Suppressor macrophage treated with lipopolysaccharide for 4 hours (primary cell): ENCODE results near the gene SHE.
A peak's percentile ranks its signal among the peaks of the same experiment; 100 is the strongest.
"Not testable (repeated sequence)": the region's sequence is repeated elsewhere in the genome, so short reads cannot be mapped to it uniquely, and the experiment has no call there.

Source experiments
- DNase-seq: peaks from one replicate; pipeline ENCODE4 v3.0.0-alpha.2; 2020

SHE gene

DNA sequence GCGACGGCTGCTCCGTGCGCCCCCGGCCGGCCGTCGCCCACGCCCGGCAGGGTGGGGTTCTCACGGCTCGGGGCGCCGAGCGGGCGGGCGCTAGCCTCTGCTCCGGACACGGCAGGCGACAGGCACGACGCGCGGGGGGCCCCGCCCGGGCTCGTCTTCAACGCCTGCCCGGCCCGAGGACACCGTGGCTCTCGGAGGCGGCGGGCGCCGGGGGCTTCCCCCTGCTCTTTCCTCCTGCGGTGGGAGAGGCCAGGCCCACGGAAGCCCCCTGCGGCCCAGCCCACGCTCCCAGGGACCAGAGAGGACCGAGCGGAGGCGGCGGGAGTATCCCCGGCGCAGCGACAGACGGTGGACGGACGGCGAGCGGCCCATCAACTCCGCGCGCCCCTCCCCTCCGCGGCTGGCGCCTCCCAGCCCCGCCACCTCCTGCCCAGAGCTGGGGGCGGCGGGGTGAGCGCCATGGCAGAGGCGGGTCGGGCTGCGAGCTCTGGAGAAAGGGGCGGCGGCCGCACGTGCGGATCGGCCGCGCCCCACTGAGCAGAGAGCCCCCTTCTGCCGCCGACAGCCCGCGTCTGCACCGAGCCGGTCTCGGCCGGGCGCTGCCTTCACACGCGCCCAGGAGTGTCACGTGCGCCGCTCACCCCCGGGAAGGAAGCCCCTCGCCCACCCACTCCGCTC, at the start of gene SHE, which contains the start of gene TDRD10:
TSS of gene SHE (minus strand) at position 347 of the 678 bp plus-strand sequence. CDS start 386 bp downstream, outside the sequence.
TSS of gene TDRD10 (plus strand) at position 154 of the 678 bp plus-strand sequence. CDS start 4,685 bp downstream, outside the sequence.
- DNase-seq: no peak

DNA sequence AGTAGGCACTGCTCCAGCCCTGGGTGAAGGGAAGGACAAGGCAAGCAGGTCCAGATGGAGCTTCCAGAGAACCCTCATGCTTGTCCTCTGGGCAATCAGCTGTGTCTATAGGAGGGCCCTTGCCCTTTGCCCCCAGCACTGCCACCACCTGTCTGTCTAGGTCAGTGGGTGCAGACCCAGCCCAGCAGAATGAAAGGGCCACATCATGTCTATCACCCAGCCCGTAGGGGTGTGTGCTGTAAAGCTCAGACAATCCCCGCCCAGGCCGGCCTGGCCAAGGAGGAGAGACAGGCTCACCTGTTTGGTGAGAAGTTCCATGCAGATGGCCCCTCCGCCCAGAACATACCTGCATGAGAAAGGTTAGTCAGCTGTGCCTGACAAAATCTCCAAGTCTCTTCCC, 49.3 kb upstream of the SHE start:
- no peak for DNase-seq

DNA sequence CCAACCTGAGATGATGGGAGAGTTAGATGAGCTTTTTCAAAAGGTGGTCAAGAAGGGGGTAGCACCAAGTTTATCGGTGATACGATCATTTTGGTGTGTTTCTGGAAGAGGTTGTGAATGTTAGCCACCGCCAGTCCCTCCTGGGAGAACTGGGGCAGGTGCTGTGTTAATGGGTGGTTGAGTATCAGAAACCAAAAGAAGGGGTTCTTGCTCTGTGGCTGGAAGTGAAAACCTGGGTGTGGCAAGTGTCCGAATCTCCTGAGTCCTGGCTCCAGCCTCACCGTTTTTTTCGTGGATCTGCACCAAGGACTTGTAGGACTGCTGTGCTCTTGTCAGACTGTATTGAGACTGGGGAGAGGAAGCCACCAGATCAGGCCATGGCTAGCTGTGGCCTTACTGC, 48.4 kb upstream of the SHE start:
- DNase-seq: no peak

DNA sequence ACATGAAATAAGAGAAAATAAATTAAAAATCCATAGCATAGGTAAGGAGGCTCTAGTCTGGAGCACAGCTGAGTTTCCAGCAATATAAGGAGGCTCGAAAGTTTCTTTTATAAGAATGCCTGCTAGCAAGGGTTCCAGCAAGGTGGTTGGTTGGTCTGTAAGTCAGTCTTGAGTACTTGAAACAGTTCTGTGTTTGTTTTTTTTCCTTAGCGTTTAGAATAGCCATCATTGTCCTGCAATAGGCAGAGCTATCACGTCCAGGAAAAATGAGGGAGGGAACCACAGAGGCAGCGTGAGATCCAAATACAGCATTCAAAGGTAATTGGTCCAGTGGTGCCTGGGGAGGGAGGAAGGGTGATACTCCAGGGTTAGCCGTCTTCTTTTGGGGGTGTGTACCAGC, 47.9 kb upstream of the SHE start:
- no peak for DNase-seq

DNA sequence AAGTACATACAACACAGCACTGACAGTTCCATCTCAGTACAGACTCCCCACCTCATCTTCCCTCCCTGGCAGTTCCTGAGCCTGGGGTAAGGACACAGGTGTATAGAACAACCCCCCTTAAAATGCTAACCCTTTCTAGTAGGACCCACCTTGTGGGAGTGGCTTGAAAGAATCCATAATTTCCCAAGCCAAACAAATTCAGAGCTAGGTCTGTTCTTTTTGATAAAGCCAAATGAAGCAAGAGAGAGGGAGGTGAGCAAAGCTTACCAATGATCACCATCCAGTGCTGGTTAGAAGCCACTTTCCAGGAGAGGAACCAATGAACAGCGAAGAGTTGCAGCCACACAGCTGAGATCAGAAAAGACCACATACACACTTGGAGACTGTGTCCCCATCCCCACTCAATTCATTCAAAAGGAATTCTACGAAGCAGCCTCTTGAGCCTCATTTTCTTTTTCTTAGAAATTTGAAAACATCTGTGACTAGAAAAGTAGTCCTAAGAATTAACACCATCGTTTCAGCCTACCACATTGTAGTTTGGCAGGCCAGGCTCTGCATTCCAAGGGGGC, 47.1 kb upstream of the SHE start:
- DNase-seq: no peak

DNA sequence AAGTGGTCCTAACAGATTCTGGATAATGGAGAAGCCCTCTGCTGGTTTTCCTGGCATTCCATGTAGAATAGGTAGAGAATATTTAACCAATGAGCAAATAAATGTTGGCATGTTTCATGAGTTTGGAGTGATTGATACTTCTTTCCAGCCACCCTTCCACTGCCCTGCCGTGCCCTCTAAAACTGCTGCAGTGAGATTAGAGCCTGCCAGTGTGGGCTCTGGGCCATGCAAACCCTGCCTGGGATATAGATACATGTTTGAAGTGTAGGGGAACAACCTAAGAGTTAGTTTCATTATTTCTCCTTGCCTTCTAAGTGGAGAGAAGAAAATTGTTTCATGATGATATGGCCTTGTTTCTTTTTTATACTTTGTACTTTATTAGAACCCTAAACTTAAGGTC, 45.8 kb upstream of the SHE start:
- no peak for DNase-seq

DNA sequence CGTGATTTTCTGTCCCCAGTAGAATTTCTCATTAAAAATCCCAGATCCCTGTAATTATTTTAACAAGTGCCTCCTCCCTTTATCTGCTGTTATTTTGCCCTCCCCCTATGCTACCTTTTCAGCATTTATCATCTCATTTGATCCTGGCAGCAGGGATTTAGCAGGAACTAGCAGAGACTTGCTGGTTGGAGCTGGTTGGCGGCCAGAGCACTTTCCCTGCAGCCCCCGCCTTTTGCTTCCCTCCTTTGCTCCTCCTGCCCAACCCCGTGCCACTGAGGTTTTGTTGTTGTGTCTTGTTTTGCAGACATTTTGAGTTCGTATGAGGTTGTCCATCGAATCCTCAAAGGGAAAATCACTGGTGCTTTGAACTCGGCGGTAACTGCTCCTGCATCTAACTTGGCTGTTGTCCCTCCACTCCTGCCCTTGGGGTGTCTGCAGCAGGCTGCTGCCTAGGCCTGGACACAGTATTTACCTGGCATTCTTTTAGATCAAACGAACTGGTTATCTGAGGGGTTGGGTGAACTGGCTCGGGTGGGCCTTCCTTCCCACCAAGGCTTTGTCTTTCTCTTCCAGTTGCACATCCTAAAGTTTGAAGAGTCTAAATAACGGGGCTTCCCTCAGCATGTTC, 45.0 kb upstream of the SHE start:
- no peak for DNase-seq

DNA sequence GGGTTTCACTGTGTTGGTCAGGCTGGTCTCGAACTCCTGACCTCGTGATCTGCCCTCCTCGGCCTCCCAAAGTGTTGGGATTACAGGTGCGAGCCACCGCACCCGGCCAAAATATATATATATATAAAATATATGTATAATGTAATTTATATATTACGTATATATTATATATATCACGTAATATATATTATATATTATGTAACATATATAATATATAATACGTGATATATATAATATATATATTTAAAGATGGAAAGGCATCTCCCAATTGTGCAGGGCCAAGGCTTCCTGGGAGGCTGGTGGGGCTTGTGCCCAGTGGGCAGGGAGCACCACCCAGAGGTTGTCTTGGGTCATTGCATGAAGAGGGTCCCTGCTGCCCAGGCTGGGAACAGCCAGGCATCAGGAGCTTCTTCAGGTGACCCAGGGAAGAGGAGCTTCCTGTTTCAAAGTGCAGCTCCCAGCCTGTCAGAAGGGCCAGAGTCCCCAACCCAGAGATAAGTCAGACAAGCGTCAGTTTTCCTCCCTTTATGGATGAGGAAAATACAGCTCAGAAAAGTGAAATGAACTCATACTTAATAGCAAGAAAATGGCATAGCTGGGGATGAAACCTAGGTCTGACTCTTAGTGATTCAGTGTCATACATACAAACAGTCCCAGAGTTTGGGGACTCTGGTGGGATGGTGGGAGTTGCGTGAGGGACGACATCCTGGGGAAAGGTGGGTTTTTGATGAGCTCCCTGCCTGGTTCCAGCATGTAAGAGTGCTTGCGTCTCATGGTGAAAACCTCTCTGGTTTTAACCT, 44.3 kb upstream of the SHE start:
- peak; percentile 81 for DNase-seq

DNA sequence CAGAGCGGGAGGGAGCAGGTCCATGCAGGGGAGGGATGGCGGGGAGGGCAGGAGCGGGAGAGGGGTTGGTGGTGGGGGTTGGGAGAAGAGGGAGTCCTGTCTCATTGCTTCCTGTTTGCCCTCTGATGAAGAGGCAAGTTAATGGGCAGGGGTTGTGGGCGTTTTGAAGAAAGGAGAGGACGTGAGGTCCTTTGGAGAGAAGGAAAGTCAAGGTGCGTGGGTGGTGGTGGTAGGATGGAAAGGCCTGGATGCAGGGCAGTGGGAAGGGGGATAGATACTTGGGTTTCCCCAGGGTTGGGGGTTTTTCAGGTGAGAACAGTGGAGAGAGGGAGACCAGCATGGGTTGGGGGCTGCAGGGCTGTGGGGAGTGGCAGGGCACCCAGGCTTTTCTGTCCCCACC, 39.0 kb upstream of the SHE start:
- no peak for DNase-seq

DNA sequence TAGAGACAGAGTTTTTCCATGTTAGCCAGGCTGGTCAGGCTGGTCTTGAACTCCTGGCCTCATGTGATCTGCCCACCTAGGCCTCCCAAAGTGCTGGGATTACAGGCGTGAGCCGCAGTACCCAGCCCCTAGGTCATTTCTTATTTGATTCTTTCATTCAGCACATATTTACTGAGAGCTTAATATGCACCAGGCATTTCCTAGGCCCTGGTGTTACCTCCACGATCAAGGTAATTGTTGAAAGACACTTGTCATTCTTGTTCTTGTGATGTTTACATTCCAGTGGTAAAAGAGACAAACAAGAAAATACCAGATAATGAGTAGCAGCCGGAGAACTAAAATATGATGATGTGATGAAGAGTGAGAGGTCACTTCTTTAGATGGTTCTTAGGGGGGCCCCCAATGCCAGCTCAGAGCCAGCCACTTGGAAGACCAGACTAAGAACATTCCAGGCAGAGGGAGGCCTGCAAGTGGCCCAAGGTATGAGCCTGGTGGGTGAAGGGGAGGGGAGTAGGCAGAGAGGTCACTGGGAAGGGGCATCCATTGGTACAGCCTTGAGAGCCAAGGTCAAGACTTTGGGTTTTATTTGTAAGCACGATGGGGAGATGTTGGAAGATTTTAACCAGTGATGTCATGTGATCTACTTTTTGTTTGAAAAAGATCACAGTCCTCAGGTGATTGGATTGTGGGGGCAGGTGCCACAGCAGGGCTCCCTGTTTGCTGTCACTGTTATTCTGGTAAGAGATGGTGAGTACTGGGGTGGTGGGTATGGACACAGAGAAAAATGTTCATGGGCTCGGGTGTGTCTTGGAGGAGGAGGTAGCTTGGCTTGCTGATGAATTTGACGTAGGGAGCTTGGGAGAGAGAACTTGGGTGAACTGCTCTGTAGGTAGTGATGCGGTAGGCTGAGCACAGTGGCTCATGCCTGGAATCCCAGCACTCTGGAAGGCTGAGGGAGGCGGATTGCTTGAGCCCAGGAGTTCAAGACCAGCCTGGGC, 37.6 kb upstream of the SHE start:
- DNase-seq: no peak

DNA sequence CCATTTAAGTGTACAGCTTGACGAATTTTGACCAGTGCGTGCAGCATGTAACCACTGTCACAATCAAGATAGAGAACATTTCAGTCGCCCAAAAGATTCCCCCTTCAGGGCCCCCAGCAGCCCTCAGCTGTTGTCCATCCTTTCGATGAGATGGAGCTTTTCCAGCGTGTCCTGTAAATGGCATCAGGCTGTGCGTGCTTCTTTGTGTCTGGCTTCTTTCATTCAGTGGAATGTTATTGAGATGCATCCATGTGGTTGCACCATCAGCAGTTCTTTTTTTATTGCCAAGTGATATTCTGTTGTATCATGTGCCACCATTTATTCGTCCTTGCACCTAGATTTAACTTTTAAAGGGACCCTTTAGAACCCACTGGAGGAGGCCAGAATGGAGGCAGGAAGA, 34.4 kb upstream of the SHE start:
- DNase-seq: no peak

DNA sequence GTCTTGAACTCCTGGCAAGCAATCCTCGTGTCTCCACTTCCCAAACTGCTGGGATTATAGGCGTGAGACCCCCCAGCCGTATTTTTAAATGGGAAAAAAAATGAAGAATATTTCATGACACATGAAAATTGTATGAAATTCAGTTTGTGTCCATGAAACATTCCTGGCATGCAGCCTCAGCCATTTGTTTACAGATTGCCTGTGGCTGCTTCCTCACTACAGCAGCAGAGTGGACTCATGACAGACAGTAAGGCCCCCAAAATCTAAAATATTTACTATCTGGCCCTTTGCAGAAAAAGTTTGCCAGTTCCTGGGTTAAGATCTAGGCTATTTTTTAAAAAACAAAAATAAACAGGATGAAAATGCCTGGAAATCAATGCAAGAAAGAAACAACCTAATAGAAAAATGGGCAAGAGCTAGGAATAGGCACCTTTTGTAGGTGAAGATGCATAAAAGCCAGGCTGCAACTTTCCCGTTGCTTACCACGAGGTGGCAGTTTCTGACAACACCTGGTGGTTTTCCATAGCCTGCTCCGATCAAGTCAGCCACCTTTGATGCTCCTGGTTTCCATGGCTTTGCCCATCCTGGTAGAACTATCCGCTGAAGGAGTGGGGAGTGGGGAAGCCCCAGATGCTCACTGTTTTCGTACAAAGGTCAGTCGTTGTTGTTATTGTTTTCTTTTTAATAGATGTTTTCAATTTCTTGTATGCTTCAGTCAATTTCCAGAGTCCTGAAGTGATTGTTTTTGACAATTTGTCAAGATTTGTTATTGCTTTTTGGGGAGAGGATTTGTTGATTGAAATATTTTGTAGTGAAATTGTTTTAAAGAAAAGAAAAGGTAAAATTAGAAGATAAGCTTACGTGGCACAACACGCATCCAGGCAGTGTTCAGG, 32.0 kb upstream of the SHE start:
- DNase-seq: no peak

DNA sequence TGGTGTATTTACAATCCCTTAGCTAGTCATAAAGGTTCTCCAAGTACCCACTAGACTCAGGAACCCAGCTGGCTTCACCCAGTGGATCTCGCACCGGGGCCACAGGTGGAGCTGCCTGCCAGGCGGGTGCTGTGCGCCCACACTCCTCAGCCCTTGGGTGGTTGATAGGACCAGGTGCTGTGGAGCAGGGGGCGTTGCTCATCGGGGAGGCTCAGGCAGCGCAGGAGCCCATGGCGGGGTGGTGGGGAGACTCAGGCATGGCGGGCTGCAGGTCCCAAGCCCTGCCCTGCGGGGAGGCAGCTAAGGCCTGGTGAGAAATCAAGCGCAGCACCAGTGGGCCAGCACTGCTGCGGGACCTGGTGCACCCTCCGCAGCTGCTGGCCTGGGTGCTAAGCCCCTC, 29.7 kb upstream of the SHE start:
- DNase-seq: not testable (repeated sequence)

DNA sequence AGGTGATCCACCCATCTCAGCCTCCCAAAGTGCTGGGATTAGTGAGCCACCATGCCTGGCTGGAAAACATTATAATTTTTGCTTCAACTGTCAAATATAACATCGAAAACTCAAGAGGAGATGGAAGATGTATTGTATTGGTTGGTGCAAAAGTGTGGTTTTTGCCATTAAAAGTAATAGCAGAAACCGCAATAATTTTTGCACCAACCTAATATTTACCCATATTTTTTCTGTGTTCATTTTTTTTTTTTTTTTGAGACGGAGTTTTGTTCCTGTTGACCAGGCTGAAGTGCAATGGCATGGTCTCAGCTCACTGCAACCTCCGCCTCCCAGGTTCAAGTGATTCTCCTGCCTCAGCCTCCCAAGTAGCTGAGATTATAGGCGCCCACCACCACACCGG, 27.1 kb upstream of the SHE start:
- no peak for DNase-seq

DNA sequence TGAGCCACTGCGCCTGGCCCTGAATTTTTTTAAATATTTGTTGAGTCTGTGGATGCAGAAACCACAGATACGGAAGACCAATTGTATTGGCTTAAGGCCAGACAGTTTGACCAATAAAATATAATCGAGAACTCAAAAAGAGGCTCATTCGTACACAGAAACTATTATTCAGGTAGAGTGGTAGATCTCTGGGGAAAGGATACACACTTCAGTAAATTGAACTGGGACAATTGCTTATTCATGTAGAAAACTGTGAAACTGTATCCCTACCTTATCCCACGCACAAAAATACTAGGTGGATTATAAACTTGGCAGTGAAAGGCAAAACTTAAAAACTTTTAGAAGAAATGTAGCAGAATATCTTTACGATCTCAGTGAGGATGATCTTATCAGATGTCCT, 25.0 kb upstream of the SHE start:
- DNase-seq: no peak

DNA sequence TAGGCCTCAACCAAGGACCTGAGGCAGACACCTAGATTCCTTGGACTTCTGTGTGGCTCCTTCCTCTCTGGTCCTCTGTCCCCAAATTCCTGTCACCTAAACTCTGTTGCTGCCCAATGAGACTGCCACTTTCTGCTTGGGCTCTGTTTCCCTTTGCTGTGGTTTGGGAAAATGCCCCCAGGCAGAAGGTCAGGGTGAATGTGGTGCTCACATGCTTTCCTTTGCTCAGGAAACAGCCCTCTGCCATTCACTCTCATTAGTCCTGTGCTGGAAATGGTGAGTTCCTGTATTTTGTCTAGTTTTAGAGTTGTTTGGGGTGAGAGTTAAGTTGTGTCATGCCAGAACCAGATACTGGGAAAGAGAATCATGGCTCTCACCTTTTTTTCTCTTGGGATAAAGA, 22.7 kb upstream of the SHE start:
- no peak for DNase-seq

DNA sequence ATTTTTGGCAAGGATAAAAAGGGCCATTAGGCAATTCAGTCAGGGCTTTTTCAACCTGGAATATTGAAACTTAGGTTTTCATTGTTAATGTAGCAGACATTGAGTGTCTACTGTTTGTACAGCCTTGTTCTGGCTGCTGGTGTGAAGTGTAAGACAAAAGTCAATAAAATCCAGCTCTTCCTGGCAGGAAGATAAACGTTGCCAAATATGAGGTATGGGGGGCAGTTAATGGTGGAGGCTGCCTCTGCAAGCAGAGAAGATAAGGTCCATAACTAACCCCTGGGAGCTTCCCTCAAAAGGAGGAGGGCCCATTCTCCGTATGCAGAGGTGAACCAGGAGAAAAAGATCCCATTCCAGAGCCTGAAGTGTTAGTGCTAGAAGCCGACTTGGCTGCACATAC, 19.5 kb upstream of the SHE start:
- no peak for DNase-seq

DNA sequence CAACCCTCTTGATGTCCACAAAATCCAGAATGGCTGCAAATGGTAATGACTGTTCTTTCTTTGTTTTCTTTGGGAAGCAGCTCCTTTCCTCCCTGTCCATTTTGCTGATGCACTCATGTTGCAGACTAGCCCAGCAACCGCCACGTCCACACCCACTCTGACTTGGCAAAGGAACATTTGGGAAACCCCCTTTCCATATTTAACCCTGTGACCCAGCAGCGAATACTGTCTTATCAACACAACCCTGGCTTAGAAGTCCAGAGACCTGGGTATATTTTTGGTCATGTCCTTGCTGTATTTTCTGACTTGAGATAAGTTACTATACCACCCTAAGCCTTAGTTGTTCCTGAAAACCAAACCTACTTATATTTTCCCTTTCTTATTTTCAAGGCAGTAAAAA, 18.1 kb upstream of the SHE start:
- DNase-seq: peak; percentile 69

DNA sequence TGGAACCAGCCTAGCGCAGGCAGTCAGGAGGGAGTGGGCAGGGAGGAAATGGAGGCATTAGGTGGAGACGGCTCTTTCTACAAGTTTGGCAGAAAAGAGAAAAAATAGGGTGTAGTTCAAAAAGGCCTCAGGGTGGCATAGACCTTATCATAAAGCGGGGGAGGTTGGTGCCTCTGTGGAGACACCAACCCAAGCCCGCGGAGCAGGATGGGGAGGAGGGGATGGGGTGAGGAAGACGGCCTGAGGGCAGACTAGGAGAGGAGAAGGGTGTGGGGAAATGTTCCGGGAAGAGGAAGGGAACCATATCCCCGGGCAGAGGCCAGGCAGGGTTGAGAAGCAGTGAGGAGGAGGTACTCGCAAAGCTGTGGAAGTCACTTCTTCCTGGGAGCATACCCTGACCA, 17.4 kb upstream of the SHE start:
- no peak for DNase-seq

DNA sequence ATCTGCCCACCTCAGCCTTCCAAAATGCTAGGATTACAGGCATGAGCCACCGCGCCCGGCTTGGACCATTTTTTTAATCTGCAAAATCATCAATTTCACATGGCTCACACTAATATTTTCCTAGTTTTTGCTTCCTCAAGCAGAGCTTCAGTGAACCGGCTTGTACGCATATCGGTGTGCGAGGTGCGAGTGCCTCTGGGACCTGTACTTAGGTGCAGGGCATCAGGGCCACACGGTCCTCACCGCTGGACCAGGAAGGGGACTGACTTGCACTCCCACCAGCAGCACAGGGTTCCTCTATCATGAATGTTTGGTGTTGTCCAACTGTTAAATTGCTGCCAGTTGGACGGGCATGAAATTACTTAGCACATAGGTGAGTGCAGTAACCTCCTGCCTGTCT, 15.4 kb upstream of the SHE start:
- no peak for DNase-seq

DNA sequence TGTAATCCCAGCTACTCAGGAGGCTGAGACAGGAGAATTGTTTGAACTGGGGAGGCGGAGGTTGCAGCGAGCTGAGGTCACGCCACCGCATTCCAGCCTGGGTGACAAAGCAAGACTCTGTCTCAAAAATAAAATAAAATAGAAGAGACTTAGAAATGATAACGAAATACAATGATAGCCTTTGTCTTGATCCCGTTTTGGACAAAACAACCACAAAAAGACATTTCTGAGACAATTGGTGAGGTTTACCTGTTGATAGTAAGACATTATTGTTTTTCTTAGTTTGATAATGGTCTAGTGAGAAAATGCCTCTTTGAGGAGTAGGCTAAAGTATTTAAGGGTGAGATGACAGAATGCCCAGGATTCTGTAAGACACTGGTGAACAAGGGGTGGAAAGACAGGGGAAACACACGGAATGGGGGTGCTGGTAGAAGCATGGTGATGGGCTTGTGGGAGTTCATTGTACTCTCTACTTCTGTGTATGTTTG, 11.9 kb upstream of the SHE start:
- no peak for DNase-seq
